Measurements from ENCODE around the gene CHAC1.

Gene CHAC1

GRCh38 chr15:40999190-40999589, 45.9 kb downstream of the CHAC1 start:
- no peak for DNase-seq (ENCODE audit: low spot score)
- no peak for TF ChIP-seq CTCF (IDR thresholded peaks at IDR 0.05; ENCODE audit: borderline replicate concordance, control extremely low read depth, extremely low read depth, insufficient read depth, missing control alignments)
- in situ Hi-C loops (cut with MboI; ENCODE audit: low sequenced_read_pairs, unreplicated experiment): no loop called here

GRCh38 chr15:41001524-41002214, 48.4 kb downstream of the CHAC1 start:
- in situ Hi-C loops (cut with MboI; ENCODE audit: low sequenced_read_pairs, unreplicated experiment): loop anchor here (25.0 kb wide), 1 partner anchor 89 kb away; no protein-coding TSS in a partner anchor
- DNase-seq (ENCODE audit: low spot score): no peak
- TF ChIP-seq CTCF (IDR thresholded peaks at IDR 0.05; ENCODE audit: borderline replicate concordance, control extremely low read depth, extremely low read depth, insufficient read depth, missing control alignments): no peak

- DNase-seq (ENCODE audit: low spot score): no peak
- TF ChIP-seq CTCF (IDR thresholded peaks at IDR 0.05; ENCODE audit: borderline replicate concordance, control extremely low read depth, extremely low read depth, insufficient read depth, missing control alignments): no peak
- in situ Hi-C loops (cut with MboI; ENCODE audit: low sequenced_read_pairs, unreplicated experiment): loop anchor here (25.0 kb wide), 1 partner anchor 92 kb away; no protein-coding TSS in a partner anchor
Measured at GRCh38 chr15:41004490-41004889, 51.2 kb downstream of the CHAC1 start.

All from GM13976 (cell line).